ENCODE results near the gene IFI27L1. TPM values are rescaled to one million over a fixed set of nuclear protein-coding genes. Genes with fewer than 3 reads are reported as not detected.

Gene IFI27L1
- total RNA-seq, 1 donor: 9.8 TPM

DNA sequence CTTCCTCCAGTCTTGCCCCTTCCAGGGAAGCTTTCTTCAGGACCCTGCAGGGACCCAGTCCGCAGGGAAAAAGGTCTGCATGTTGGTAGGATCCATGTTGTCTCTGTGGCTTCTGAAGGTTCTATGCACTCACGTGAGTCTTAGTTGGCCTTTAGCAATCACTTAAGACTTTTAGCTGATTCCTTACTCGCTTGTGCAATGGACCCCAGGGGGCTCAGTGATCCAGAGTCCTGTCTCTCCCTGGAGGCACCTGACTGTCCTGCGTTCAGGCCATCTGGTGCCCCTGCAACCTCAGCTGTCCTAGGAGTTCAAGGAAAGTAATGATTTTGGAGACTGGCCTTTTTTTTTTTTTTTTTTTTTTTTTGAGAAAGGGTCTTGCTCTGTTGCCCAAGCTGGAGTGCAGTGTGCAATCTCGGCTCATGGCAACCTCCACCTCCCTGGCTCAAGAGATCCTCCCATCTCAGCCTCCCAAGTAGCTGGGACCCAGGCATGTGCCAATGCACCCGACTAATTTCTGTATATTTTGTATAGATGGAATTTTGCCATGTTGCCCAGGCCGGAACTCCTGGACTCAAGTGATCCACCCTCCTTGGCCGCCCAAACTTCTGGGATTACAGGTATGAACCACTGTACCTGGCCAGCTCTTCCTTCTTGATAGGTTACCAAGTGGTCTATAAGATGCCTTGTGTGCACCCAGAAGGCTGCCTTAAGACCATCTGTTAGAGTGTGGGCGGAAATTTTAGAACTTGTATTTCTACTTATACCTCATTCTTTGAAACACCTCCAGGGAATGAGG, 43.7 kb downstream of the IFI27L1 start:
- Histone ChIP-seq H3K27ac (ENCODE audit: low read depth, low read length) (no peak overlapping the region), H3K79me2 (ENCODE audit: insufficient read depth, low read length) (peaks cover 8% of the 10 kb centered on the region), H3K4me3 (ENCODE audit: insufficient read depth, low read length) (no peak overlapping the region), H4K20me1 (ENCODE audit: insufficient read depth, low read length) (no peaks in the 10 kb centered on the region), H3K36me3 (ENCODE audit: insufficient read depth, low read length) (peaks cover 5% of the 10 kb centered on the region), H3K9me3 (ENCODE audit: low read depth, low read length) (no peaks in the 10 kb centered on the region), H2AFZ (ENCODE audit: low read length) (no peak overlapping the region), H3K4me1 (ENCODE audit: insufficient read depth, low read length) (peaks cover 28% of the 10 kb centered on the region), H3K4me2 (ENCODE audit: insufficient read depth, low read length) (no peak overlapping the region), H3K27me3 (ENCODE audit: insufficient read depth, low read length) (no peaks in the 10 kb centered on the region)
- DNase-seq (ENCODE audit: insufficient read length, low spot score, missing footprints): no peak
- TF ChIP-seq CTCF (IDR thresholded peaks at IDR 0.05; ENCODE audit: extremely low read depth, low read depth, low read length): no peak

DNA sequence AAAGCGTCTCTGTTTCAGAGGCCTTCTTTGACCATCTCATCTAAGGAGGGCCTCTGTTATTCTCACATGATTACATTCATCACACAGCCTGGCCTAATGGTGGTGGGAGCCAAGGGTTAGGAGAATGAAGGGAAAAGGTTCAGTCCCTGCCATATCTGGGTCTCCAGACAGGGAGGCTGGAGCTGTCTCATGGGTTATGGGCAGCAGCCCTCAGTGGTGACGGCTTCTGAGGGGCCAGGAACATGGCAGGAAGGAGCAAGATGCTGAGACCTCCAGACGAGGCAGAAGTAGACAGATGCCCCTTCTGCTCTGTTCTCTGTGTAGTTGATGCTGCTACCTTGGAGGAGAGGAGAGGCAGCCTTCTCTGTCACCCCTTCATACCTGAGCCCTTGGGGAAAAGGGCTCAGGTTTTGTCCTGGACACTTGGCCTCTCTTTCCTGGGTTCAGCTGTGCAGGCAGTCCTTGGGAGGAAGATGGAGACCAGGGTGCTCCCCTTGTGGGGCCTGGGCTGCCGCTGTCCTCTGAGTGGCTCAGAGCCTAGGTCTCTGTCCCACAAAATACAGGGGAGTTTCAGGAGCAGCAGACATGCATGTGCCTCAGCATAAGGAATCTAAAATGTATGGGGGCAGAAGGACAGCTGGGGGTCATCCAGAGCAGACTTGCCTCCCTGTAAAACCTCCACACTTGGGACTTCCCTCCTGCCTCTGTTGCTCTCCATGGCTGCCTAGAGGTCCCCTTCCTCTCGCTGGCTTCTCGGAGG, 44.7 kb downstream of the IFI27L1 start:
- no peak for TF ChIP-seq CTCF (IDR thresholded peaks at IDR 0.05; ENCODE audit: extremely low read depth, low read depth, low read length)
- H3K27ac ChIP-seq (ENCODE audit: low read depth, low read length): no peak overlapping the region
- no peaks in the 10 kb centered on the region for H3K27me3 ChIP-seq (ENCODE audit: insufficient read depth, low read length)
- no peak overlapping the region for H3K4me3 ChIP-seq (ENCODE audit: insufficient read depth, low read length)
- no peak overlapping the region for H3K4me2 ChIP-seq (ENCODE audit: insufficient read depth, low read length)
- H3K9me3 ChIP-seq (ENCODE audit: low read depth, low read length): no peaks in the 10 kb centered on the region
- H2AFZ ChIP-seq (ENCODE audit: low read length): no peak overlapping the region
- H3K4me1 ChIP-seq (ENCODE audit: insufficient read depth, low read length): peaks cover 29% of the 10 kb centered on the region
- H3K36me3 ChIP-seq (ENCODE audit: insufficient read depth, low read length): peaks cover 5% of the 10 kb centered on the region
- H4K20me1 ChIP-seq (ENCODE audit: insufficient read depth, low read length): no peaks in the 10 kb centered on the region
- peak; percentile 14 for DNase-seq (ENCODE audit: insufficient read length, low spot score, missing footprints)
- H3K79me2 ChIP-seq (ENCODE audit: insufficient read depth, low read length): peaks cover 8% of the 10 kb centered on the region

DNA sequence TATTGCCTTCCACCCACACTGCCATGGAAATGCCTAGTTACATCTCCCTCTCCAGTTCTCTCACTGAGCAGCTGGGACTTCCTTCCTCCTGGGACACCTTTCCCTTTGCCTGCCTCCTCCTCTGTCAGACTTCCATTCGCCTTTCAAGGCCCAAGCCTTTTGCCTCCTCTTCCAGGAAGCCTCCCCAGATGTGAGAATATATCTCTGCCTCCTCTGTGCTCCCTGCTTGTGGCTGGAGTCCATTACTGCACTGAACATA, 45.2 kb downstream of the IFI27L1 start:
- Histone ChIP-seq H3K27me3 (ENCODE audit: insufficient read depth, low read length) (no peaks in the 10 kb centered on the region), H3K79me2 (ENCODE audit: insufficient read depth, low read length) (peaks cover 8% of the 10 kb centered on the region), H3K4me3 (ENCODE audit: insufficient read depth, low read length) (no peak overlapping the region), H3K4me1 (ENCODE audit: insufficient read depth, low read length) (peaks cover 26% of the 10 kb centered on the region), H4K20me1 (ENCODE audit: insufficient read depth, low read length) (no peaks in the 10 kb centered on the region), H3K9me3 (ENCODE audit: low read depth, low read length) (no peaks in the 10 kb centered on the region), H3K27ac (ENCODE audit: low read depth, low read length) (no peak overlapping the region), H2AFZ (ENCODE audit: low read length) (no peak overlapping the region), H3K4me2 (ENCODE audit: insufficient read depth, low read length) (no peak overlapping the region), H3K36me3 (ENCODE audit: insufficient read depth, low read length) (peaks cover 5% of the 10 kb centered on the region)
- no peak for DNase-seq (ENCODE audit: insufficient read length, low spot score, missing footprints)
- TF ChIP-seq CTCF (IDR thresholded peaks at IDR 0.05; ENCODE audit: extremely low read depth, low read depth, low read length): no peak

GRCh38 chr14:94126800-94127199, 45.7 kb downstream of the IFI27L1 start:
- Histone ChIP-seq H3K4me1 (ENCODE audit: insufficient read depth, low read length) (peaks cover 21% of the 10 kb centered on the region), H3K27ac (ENCODE audit: low read depth, low read length) (no peak overlapping the region), H4K20me1 (ENCODE audit: insufficient read depth, low read length) (no peaks in the 10 kb centered on the region), H3K36me3 (ENCODE audit: insufficient read depth, low read length) (peaks cover 5% of the 10 kb centered on the region), H3K4me3 (ENCODE audit: insufficient read depth, low read length) (no peak overlapping the region), H3K4me2 (ENCODE audit: insufficient read depth, low read length) (no peak overlapping the region), H2AFZ (ENCODE audit: low read length) (no peak overlapping the region), H3K27me3 (ENCODE audit: insufficient read depth, low read length) (no peaks in the 10 kb centered on the region), H3K79me2 (ENCODE audit: insufficient read depth, low read length) (peaks cover 8% of the 10 kb centered on the region), H3K9me3 (ENCODE audit: low read depth, low read length) (no peaks in the 10 kb centered on the region)
- no peak for TF ChIP-seq CTCF (IDR thresholded peaks at IDR 0.05; ENCODE audit: extremely low read depth, low read depth, low read length)
- no peak for DNase-seq (ENCODE audit: insufficient read length, low spot score, missing footprints)
